Inflammatory macrophage treated with lipopolysaccharide for 1 hour (primary cell): ENCODE results near the gene FBXL13.
"Not testable (repeated sequence)": the region's sequence is repeated elsewhere in the genome, so short reads cannot be mapped to it uniquely, and the experiment has no call there.

Source experiments
- DNase-seq, 2 donors: peaks; one replicate each; pipeline ENCODE4 v3.0.0-alpha.2; 2020 to 2022

FBXL13 gene

DNA sequence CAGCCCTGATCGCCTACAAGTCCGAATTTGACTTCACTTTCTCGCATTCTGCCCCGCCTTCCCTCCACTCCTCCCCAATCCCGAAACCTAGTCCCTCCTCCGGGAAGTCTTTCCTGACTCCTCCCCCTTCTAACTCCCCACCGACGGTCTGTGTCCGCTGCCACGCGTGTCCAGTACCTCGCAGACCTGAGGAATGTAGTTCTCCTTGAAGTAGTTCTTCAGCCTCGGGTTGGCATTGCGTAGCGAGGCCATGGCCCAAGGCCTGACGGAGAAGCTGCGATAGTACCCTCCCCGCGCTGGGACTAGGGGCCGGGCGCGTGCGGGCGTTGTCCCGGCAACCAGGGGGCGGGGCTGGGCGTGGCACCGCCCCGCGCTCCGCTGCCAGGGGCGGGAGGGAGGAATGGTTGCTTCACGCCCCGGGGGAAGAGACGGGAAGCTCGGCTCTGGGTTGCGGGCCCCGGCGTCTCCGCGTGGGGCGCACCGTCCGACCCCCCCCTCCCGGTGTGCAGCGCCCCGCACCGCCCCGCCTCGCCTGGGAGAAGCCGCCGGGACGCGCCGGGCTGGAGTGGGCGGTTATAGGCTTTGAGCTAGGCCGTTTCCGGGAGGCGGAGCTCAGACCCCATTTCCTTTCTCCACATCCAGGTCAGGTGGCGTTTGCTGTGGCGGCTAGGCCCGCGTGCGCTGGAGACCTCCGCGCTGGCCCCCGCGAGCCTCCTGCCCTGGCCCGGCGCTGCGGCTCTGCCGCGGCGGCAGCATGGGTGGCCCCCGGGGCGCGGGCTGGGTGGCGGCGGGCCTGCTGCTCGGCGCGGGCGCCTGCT lies at the start of gene FBXL13, which contains the start of gene ARMC10:
FBXL13 (minus strand) TSS at position 278 of the 818 bp plus-strand sequence.
ARMC10 (plus strand) TSS at position 622 of the 818 bp plus-strand sequence; CDS start at position 755, 133 bp downstream.
- peak; percentile 81 to 95 for DNase-seq

DNA sequence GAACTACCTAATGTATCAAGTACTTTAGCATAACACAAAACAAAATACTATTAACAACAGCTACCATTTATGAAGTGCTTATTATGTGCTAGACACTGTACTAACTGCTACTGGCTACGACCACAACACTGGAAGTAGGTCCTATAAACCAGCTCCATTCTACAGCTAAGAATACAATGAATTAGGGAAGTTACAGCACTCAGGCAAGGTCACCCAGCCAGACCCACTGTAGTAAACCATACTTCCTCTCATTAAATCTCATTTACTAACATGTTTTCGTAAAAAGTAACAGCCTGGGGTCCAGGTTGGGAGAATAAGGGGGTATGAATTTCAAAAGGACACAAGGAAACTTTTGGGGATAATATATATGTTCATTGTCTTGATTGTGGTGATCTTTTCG lies 48.9 kb upstream of the FBXL13 start:
- peak in 1 of 2 donors; percentile 3 for DNase-seq

- no peak for DNase-seq
These were observed 47.0 kb upstream of the FBXL13 start for GRCh38 chr7:103121641-103122040.

GRCh38 chr7:103120362-103120761 lies 45.8 kb upstream of the FBXL13 start:
- no peak for DNase-seq

GRCh38 chr7:103119791-103120291 lies 45.2 kb upstream of the FBXL13 start:
- no peak for DNase-seq

- DNase-seq = no peak
These were observed 42.9 kb upstream of the FBXL13 start for GRCh38 chr7:103117465-103117864.

DNA sequence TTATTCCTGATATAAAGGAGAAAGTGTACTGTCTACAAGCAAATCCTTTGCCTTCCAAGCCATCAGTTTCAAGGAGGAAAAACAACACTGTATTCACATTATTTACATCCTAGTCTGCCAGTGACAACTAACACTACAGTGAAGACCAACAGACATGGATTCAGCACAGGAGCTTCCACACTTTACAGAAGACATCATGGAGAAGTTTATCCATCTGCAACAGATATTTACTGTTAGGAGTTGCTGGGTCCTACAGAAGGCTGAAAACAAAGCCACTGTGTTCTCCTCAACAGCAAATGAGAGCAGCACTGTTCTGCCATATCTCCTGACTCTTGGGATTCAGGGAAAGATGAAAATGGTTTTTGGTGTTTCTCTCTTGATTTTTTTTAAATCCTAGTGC lies 42.4 kb upstream of the FBXL13 start:
- no peak for DNase-seq

DNA sequence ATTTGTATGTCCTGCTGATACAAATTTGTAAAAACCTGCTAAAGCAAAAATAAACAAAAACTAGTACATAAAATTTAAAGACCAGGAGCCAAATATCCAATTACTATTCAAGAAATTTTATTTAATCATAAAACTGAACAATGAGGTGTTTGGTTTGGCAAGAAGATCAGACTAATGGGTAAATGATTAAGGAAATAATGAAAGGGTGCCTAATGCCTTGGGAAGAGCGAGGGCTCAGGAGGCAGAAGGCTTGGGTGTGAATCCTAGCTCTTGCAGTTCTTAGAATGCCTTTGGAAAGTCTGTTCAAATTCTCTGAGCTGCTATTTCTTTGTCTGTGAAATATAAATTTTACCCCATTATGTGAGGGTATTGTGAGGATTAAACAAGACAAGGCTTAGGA lies 41.9 kb upstream of the FBXL13 start:
- DNase-seq = no peak

DNA sequence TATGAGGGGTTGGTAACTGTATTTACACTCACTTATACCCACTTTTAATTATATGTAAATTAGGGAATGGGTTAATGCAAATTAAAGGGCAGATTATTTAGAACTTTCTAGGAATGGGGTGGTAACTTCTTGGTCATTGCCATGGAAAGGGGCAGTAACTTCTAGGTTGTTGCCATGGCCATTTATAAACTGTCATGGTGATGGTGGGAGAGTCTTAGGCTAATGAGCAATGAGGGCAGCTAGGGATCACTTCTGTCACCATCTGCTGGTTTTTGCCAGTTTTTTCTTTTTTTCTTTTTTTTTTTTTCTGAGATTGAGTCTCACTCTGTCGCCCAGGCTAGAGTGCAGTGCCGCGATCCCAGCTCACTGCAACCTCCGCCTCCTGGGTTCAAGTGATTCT lies 41.2 kb upstream of the FBXL13 start:
- no peak for DNase-seq

GRCh38 chr7:103114576-103115008 lies 40.0 kb upstream of the FBXL13 start:
- DNase-seq = no peak

- no peak for DNase-seq
These were observed 38.6 kb upstream of the FBXL13 start for GRCh38 chr7:103113164-103113563.

DNA sequence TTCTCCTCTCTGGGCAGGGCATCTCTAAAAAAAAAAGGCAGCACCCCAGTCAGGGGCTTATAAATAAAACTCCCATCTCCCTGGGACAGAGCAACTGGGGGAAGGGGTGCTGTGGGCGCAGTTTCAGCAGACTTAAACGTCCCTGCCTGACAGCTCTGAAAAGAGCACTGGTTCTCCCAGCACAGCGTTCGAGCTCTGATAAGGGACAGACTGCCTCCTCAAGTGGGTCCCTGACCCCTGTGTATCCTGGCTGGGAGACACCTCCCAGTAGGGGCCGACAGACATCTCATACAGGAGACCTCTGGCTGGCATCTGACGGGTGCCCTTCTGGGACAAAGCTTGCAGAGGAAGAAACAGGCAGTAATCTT lies 32.1 kb upstream of the FBXL13 start:
- DNase-seq = not testable (repeated sequence)

- no peak for DNase-seq
These were observed 31.6 kb upstream of the FBXL13 start for GRCh38 chr7:103106005-103106702.

- no peak for DNase-seq
These were observed 26.9 kb upstream of the FBXL13 start for GRCh38 chr7:103101543-103101942.

- DNase-seq = no peak
These were observed 25.8 kb upstream of the FBXL13 start for GRCh38 chr7:103100348-103100747.

GRCh38 chr7:103097041-103097440 lies 22.4 kb upstream of the FBXL13 start:
- DNase-seq = no peak

GRCh38 chr7:103095558-103095957 lies 21.0 kb upstream of the FBXL13 start:
- not testable (repeated sequence) for DNase-seq

GRCh38 chr7:103094102-103094501 lies 19.5 kb upstream of the FBXL13 start:
- DNase-seq = no peak

GRCh38 chr7:103093429-103093828 lies 18.8 kb upstream of the FBXL13 start:
- DNase-seq = no peak

DNA sequence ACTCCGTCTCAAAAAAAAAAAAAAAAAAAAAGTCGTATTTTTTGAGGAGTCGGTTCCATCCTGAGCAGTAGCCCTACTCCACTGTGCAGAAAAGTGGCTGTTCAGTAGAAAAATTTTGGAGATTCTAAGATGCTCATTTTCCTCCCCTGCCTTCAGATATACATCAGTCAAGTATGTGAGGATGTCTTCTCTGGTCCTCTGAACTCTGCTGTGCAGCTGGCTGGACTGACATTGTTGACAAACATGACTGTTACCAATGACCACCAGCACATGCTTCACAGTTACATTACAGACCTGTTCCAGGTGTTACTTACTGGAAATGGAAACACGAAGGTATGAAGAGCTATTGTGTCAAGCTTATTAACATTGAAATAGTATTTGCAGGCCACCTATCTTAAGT lies 17.7 kb upstream of the FBXL13 start:
- not testable (repeated sequence) for DNase-seq

DNA sequence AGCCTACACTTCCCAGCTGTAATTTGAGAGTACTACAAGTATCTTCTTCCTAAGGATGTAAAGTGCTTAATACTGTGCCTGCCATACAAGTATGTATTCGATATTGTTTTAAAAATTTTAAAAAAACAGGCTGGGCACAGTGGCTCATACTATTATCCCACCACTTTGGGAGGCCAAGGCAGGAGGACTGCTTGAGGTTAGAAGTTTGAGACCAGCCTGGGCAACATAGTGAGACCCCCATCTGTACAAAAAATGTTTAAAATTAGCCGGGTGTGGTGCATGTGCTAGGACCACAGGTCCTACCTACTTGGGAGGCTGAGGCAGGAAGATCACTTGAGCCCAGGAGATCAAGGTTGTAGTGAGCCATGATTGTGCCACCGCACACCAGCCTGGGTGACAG lies 8.6 kb upstream of the FBXL13 start:
- DNase-seq = no peak

DNA sequence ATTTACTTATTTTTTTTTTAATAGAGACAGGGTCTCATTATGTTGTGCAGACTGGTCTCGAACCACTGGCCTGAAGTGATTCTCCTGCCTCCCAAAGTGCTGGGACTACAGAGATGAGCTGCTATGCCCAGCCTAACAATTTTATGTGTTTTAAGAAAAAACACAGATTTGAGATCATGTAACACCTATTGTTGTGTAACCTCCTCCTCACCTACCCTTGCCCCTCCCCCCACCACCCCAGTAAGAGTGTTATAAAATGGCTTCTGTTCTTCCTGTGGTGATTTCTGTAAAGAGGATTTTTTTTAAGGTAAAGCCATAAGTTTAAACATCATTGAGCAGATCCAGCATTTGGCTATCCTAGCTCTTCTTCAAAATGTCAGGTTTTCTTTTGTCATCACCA lies 7.9 kb upstream of the FBXL13 start:
- no peak for DNase-seq

- DNase-seq = no peak
These were observed 6.3 kb upstream of the FBXL13 start for GRCh38 chr7:103080923-103081322.

DNA sequence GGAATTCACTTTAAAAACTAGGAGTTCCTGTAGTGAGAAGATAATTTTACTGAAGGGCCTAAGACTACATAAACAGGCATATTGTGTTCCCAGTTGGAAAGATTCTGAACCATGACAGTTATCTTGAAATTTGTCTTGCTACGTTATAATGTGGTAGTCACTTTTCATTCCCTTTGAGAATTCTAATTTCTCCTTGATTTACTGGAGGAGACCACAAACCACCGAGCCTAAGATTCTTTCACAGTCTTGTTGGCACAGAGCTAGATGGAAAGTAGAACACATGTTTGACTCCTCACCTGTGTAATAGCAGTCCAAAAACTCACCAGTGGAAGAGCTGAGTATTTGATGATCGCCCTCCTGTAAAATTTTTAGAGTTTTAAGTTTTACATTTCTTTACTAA lies 5.2 kb upstream of the FBXL13 start:
- no peak for DNase-seq
